ENCODE measurements around the gene SIK3.

GRCh38 chr11:116975661-116976060 lies 122.6 kb downstream of the SIK3 start:
- no peak for TF ChIP-seq CTCF (IDR thresholded peaks at IDR 0.05; ENCODE audit: borderline replicate concordance, extremely low read depth, low read length, poor library complexity, severe bottlenecking)
- TF ChIP-seq EZH2 (IDR thresholded peaks at IDR 0.05; ENCODE audit: borderline replicate concordance, low read depth, low read length, severe bottlenecking), result no peak
